LNCaP clone FGC (cell line): Measurements from ENCODE around the gene OLA1.

ENCODE experiments used
- DNase-seq: peaks from one replicate; pipeline ENCODE4 v3.0.0-alpha.2; 2011; ENCODE audit warnings: low read depth
- H3K4me3 ChIP-seq: 2 replicates; pipeline ENCODE4 v1.5.1; 2011; ENCODE audit warnings: mild to moderate bottlenecking, low read depth, low read length, control low read depth
- TF ChIP-seq, protein P1 (sequence below): IDR thresholded peaks from 2 replicates; pipeline ENCODE4 v1.5.1; 2012; ENCODE audit warnings: mild to moderate bottlenecking; ENCODE audit not compliant: control insufficient read depth, insufficient read depth; ENCODE audit errors: extremely low read depth

The OLA1 gene

DNA sequence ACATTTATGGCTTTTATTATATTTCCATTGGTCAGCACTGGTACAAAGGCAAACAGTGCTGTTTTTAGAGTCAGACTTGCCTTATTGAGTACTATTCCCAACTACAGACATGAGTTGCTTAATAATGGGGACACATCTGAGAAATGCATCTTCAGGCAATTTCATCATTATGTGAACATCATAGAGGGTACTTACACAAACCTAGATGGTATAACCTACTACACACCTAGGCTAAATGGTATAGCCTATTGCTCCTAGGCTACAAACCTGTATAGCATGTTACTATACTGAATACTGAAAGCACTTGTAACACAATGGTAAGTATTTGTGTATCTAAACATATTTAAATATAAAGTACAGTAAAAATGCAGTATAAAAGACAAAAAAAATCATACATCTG, 36.4 kb downstream of the OLA1 start:
- no peak overlapping the region for H3K4me3 ChIP-seq
- no peak for DNase-seq
- TF ChIP-seq, protein P1, sequence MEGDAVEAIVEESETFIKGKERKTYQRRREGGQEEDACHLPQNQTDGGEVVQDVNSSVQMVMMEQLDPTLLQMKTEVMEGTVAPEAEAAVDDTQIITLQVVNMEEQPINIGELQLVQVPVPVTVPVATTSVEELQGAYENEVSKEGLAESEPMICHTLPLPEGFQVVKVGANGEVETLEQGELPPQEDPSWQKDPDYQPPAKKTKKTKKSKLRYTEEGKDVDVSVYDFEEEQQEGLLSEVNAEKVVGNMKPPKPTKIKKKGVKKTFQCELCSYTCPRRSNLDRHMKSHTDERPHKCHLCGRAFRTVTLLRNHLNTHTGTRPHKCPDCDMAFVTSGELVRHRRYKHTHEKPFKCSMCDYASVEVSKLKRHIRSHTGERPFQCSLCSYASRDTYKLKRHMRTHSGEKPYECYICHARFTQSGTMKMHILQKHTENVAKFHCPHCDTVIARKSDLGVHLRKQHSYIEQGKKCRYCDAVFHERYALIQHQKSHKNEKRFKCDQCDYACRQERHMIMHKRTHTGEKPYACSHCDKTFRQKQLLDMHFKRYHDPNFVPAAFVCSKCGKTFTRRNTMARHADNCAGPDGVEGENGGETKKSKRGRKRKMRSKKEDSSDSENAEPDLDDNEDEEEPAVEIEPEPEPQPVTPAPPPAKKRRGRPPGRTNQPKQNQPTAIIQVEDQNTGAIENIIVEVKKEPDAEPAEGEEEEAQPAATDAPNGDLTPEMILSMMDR = no peak

DNA sequence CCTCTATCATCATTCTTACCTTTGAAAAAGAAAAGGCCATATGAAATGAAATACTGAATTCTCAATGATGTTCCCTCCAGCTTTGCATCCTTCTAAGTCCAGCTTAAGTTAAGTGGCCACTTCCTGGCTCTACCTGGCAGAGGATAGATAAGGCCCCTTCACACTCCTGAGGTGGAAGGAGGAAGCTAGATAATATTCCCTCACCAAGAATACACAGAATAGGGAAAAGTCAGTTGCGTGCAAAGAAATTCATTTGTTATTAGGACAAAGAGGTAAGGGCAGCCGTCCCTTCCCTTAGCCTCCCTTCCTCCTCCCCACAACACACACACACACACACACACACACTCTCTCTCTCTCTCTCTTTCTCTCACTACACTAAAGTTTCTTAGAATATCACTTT, 37.5 kb downstream of the OLA1 start:
- no peak overlapping the region for H3K4me3 ChIP-seq
- DNase-seq = no peak
- TF ChIP-seq, protein P1 = no peak

DNA sequence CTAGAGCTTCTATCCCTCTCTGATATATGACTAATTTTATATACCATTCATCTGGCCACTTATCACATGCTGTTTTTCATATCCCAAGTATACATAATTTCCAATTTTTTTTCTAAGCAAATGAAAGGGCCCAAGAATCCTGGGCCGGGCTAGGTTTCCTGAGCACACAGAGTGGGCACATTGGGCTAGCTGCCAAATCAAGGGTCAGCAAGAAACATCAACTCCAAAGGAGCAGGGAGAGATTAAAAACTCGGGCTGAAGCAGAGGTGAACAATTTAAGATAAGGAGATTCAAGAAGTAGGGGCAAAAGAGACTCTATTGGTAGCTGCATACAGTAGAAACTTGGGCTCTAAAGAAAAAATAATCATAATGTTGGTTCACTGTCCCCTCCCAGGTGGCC, 39.0 kb downstream of the OLA1 start:
- TF ChIP-seq, protein P1 = no peak
- DNase-seq = no peak
- no peak overlapping the region for H3K4me3 ChIP-seq

DNA sequence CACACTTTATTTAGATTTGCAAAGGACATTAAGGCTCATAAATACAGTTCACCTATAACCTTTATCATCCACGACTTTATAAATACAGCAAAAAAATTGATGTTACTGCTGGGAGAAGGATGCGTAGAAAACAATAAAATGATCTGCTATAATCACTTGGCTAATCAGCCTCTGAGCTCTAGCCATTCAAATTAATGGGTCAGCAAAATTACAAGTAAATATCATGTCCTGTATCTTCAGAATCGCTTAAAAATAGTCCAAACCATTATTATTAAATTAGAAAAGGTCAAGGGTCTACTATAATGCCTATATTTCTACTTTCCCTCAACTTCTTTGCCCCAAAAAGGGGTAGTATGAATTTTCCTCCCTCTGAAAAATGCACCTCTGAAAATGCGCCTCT, 40.3 kb downstream of the OLA1 start:
- TF ChIP-seq, protein P1 = no peak
- no peak overlapping the region for H3K4me3 ChIP-seq
- no peak for DNase-seq

DNA sequence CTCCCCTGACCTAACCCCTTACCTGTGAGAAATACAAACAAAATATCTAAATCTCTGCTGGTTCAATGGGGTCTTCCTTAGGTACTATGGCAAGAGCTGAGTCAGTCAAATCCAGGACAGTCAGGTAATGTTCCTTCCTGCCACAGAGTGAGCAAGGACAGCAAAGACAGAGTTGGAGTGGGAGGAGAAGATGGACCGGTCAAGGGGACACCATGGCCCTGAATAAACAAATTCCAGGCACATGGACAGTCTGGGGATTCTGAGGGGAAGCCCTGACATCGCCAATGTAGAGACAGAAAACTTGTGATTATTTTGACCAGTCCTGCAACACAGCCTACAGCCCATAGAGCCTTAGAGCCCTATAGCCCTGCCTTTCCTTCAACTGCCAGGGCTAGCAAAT, 42.8 kb downstream of the OLA1 start:
- TF ChIP-seq, protein P1 = no peak
- DNase-seq = no peak
- H3K4me3 ChIP-seq = no peak overlapping the region

DNA sequence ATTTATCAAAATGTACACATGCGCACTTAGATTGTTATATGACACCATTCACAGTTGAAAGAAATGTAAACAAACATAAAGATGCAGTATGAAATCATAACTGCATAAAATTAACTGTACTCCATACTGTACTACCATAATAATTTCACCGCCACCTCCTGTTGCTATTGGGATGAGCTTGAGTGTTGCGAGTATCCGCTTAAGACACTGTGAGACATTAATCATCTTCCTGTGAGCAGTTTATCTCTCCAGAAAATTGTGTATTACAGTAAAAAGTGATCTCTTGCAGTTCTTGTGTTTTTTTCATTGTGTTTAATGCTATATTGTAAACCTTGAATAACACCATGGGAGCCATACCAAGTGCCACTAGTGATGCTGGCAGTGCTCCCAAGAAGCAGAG, 46.1 kb downstream of the OLA1 start:
- no peak for DNase-seq
- H3K4me3 ChIP-seq = no peak overlapping the region
- TF ChIP-seq, protein P1 = no peak

DNA sequence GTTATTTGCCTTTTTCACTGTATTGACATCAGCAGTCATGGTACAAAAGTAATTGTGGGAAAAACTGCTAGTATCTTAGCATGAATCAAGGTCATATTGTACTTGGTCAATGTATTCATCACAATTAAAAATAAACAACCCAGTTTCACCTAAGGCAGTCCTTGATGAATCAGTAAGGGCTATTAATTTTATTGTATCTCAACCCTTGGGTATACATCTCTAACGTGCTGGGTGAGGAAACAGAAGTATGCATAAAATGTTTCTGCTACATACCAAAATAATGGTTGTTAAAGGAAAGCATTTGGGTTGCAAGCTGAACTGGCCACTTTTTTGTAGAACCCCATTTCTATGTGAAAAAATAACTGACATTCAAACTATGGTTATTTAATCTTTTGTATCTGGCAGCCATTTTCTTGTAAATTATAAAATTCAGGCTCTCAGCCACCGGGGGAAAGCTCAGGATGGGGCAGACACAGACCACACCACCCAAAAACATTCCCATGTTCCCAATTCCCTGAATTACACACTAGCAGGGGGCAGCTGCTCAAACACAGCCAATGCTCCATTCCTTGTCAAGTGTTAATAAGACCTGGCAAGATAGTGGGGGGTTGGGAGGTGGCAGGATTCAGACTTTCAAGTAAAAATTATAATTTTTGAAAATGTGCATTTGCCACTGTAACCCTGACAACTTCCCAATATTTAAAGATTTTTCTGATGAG, 49.3 kb downstream of the OLA1 start:
- no peak for DNase-seq
- no peak overlapping the region for H3K4me3 ChIP-seq
- TF ChIP-seq, protein P1 = no peak
